Kidney (tissue), 14 donors: ENCODE measurements around the gene TERT. TPM values are rescaled to one million over a fixed set of nuclear protein-coding genes. Genes with fewer than 3 reads are reported as not detected.

Experiments
- DNase-seq, 5 donors: peaks; one replicate each; pipeline ENCODE4 v3.0.0-alpha.2; 2013 to 2020
- FAIRE-seq: peaks from 2 replicates; lab custom pipeline; 2012; peaks lifted over from hg19 to GRCh38; lab: Jason Lieb, UNC
- H3K27ac ChIP-seq, 2 donors: one replicate each; pipeline ENCODE4 v1.7.0; 2013; ENCODE audit warnings: low read depth in 2 of 2, low read length in 2 of 2, inconsistent platforms in 1 of 2
- H3K27me3 ChIP-seq: one replicate; pipeline ENCODE4 v1.7.1; 2013; ENCODE audit warnings: low read length, inconsistent platforms; ENCODE audit not compliant: control insufficient read depth, insufficient read depth
- H3K36me3 ChIP-seq, 3 donors: one replicate each; pipeline versions ENCODE4 v1.7.0 to v1.7.1; 2013; ENCODE audit warnings: low read length in 3 of 3, control low read depth in 1 of 3, inconsistent platforms in 1 of 3; ENCODE audit not compliant: insufficient read depth in 3 of 3, control insufficient read depth in 2 of 3
- H3K4me1 ChIP-seq, 3 donors: one replicate each; pipeline versions ENCODE4 v1.7.0 to v1.7.1; 2013; ENCODE audit warnings: low read length in 3 of 3, inconsistent platforms in 1 of 3, low read depth in 1 of 3; ENCODE audit not compliant: control insufficient read depth in 2 of 3, insufficient read depth in 2 of 3
- H3K4me3 ChIP-seq, 3 donors: one replicate each; pipeline versions ENCODE4 v1.7.0 to v1.8.1; 2013; ENCODE audit warnings: low read length in 3 of 3, control low read depth in 1 of 3, inconsistent platforms in 1 of 3
- H3K9ac ChIP-seq, 3 donors: one replicate each; pipeline versions ENCODE4 v1.7.0 to v1.7.1; 2013; ENCODE audit warnings: low read length in 3 of 3, control low read depth in 1 of 3, inconsistent platforms in 1 of 3
- H3K9me3 ChIP-seq, 3 donors: one replicate each; pipeline versions ENCODE4 v1.7.0 to v1.7.1; 2013; ENCODE audit warnings: low read length in 3 of 3, control low read depth in 1 of 3, inconsistent platforms in 1 of 3; ENCODE audit not compliant: control insufficient read depth in 2 of 3, insufficient read depth in 1 of 3
- CTCF ChIP-seq: IDR thresholded peaks from 3 replicates; pipeline ENCODE4 v1.5.1; 2012; ENCODE audit warnings: mild to moderate bottlenecking, moderate library complexity, borderline replicate concordance; ENCODE audit not compliant: insufficient read depth; ENCODE audit errors: extremely low read depth
- intact Hi-C: fragments of 100-400 bp; cut with DNase I; formaldehyde crosslinking; loops from one replicate; pipeline ENCODE4 v1.11.1; 2022
- polyA plus RNA-seq: library from polyadenylated mRNA; stranded (reverse); fragments of 350-450 nt; fragmentation: Illumina TruSeq; extraction: RNeasy Lipid Tissue Mini Kit (QIAGEN cat#74804); gene quantifications from one replicate; pipeline ENCODE4 v1.2.3, GENCODE V29; 2014; ENCODE audit warnings: low read depth, low replicate concordance; ENCODE audit not compliant: insufficient read depth
- total RNA-seq: library from RNA; stranded (reverse); fragmentation: NEBNext Ultra II Directional; extraction: Animal tissue kit (Norgen Biotek cat#: 25700); gene quantifications from one replicate; pipeline ENCODE4 v1.2.1, GENCODE V29; 2021
- donor health status: control.
- donor health status: control.
- donor health status: control.
- donor health status: control.
- donor health status: control.
- donor health status: DM: yes; HTN: yes; CAD: no.
- donor health status: Normal renal cell carcinoma (clear cell type).

TERT gene
- total and polyA plus RNA-seq, 2 donors from 2014 or later, result 0.91 TPM; not detected in 1

DNA sequence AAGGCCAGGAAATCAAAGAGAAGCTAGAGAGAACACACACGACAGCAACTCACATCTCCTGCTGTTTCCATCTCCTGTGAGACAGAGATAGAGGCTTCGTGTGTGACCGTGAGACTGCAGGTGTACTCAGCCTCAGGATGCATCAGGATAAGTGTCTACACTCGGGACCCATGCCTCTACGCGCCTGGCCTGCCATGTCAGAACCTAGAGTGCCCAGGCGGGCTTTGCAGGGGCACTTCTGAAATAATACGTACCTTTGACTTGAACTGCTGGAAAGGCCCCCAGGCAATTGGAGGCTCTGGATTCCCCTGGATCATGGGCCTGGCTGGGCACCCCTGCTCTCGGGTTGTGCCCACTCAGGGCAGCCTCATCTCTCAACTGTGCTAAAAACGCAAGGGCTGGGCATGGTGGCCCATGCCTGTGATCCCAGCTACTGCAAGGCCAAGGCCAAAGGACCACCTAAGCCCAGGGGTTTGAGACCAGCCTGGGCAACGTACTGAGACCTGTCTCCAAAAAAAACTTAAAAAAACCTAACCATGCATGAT lies 37.1 kb upstream of the TERT start:
- no peak overlapping the region for H3K27ac ChIP-seq
- H3K4me1 ChIP-seq, result peaks cover 0 to 7% (median 0%) of the 10 kb centered on the region in 3 donors
- no peaks in the 10 kb centered on the region for H3K27me3 ChIP-seq
- FAIRE-seq (no peak), DNase-seq (peak in 1 of 5 donors; percentile 38)
- intact Hi-C loops, result no loop called here
- TF ChIP-seq CTCF, result no peak
- H3K4me3 ChIP-seq, result no peak overlapping the region
- H3K9me3 ChIP-seq, result no peaks in the 10 kb centered on the region
- H3K9ac ChIP-seq, result no peak overlapping the region
- peaks cover 5 to 54% (median 26%) of the 10 kb centered on the region in 3 donors for H3K36me3 ChIP-seq

DNA sequence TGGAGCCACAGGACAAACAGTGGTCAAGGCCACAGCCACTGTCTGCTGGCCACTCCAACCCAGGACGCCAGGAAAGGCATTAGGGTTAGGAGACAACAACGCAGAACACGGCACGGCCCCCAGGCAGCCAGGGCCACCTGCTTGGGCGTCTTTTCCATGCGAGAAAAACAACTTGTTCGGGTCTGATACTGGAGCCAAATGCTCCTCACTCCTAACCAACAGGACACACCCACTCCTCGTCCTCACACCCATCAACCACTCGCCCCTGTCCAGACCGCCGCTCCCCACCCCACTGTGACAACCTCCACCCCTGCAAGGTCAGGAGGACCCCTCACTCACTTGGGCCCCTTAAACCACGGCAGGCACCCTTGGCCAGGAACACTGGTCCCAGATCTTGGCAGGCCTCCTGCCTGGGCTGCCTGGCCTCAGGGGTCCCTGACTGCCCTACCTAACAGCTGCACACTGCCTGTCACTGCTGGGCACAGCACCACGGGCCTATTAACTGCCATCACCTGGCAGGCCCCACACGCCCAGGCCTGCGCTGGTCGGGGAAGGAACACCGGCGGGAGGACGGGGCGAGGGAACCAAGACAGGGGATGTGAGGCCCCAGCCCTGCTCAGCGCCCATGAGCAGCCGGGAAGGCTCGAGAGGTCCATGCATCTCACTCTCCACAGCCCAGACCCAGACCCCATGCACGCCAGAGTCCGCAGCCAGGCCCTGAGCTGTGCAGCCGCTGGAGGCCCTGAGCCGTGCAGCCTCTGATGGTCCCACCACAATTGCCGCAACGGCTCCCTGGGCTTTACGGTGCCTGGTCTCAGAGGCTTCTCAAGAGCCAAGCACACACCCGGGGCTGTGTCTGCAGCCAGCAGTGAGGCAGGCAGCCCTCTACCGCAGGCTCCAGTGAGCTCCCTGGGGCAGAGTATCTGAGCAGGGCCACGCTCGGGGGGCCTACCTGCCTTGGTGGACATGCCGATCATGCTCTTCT lies 36.3 kb upstream of the TERT start:
- Histone ChIP-seq H3K4me3 (no peak overlapping the region), H3K27me3 (no peaks in the 10 kb centered on the region), H3K36me3 (peaks cover 5 to 48% (median 25%) of the 10 kb centered on the region in 3 donors), H3K27ac (no peak overlapping the region), H3K9me3 (no peaks in the 10 kb centered on the region), H3K9ac (no peak overlapping the region), H3K4me1 (peaks cover 0 to 4% (median 0%) of the 10 kb centered on the region in 3 donors)
- FAIRE-seq, result no peak
- TF ChIP-seq CTCF, result no peak
- intact Hi-C loops, result no loop called here
- peak in 1 of 5 donors; percentile 66 for DNase-seq

- Histone ChIP-seq H3K36me3 (peaks cover 5 to 46% (median 19%) of the 10 kb centered on the region in 3 donors), H3K4me1 (no peaks in the 10 kb centered on the region), H3K9ac (no peak overlapping the region), H3K4me3 (no peak overlapping the region), H3K27ac (peak overlapping the region in 1 of 2 donors; percentile 23), H3K9me3 (no peaks in the 10 kb centered on the region), H3K27me3 (no peaks in the 10 kb centered on the region)
- DNase-seq (peak in 1 of 5 donors; percentile 59), FAIRE-seq (no peak)
- intact Hi-C loops, result no loop called here
- TF ChIP-seq CTCF, result no peak
These were observed 35.4 kb upstream of the TERT start for GRCh38 chr5:1330146-1330846.
